Upper lobe of left lung (tissue), 4 donors: Measurements from ENCODE around the gene DMWD.

Experiments
- EP300 ChIP-seq, 4 donors: sonication (generic); formaldehyde crosslinking; IDR thresholded peaks; one replicate each; pipeline ENCODE4 v1.5.1; 2017; ENCODE audit warnings: antibody characterized with exemption in 4 of 4, control low read depth in 2 of 4
- POLR2A ChIP-seq, 4 donors: fragments of 450-650 bp; IDR thresholded peaks; one replicate each; pipeline ENCODE4 v1.5.1; 2016 to 2017; ENCODE audit warnings: antibody characterized with exemption in 4 of 4, mild to moderate bottlenecking in 2 of 4
- POLR2AphosphoS5 ChIP-seq, 2 donors: sonication (generic); formaldehyde crosslinking; IDR thresholded peaks; one replicate each; pipeline ENCODE4 v1.5.1; 2017; ENCODE audit warnings: antibody characterized with exemption in 2 of 2
- TF ChIP-seq, protein P1 (sequence below), 6 experiments: fragments of 450-650 bp in 4 of 6; fragments of 200-600 bp in 2 of 6; sonication (generic) in 2 of 6; IDR thresholded peaks; one replicate each; pipeline ENCODE4 v1.5.1; 2016 to 2019; ENCODE audit warnings: antibody characterized with exemption in 6 of 6

DNA sequence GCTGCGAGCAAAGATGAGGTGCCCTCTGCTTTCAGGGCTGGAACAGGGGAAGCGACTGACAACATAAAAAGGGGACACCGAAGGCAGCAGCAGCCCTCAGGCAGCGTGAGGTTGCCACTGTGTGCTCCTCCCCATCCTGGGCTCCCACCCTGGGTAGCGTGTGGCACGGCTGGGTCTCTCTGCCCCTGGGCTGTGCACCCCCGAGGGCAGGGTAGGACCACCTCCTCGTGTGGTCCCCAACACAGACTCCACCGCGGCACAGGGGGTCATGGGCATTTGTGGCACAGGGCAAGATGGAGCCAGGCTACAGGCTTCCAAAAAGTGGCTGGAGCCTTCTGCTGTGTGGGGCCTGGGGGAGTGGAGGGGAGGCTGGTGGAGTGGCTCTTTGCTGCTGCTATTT lies 28.9 kb upstream of the DMWD start:
- TF ChIP-seq, protein P1, sequence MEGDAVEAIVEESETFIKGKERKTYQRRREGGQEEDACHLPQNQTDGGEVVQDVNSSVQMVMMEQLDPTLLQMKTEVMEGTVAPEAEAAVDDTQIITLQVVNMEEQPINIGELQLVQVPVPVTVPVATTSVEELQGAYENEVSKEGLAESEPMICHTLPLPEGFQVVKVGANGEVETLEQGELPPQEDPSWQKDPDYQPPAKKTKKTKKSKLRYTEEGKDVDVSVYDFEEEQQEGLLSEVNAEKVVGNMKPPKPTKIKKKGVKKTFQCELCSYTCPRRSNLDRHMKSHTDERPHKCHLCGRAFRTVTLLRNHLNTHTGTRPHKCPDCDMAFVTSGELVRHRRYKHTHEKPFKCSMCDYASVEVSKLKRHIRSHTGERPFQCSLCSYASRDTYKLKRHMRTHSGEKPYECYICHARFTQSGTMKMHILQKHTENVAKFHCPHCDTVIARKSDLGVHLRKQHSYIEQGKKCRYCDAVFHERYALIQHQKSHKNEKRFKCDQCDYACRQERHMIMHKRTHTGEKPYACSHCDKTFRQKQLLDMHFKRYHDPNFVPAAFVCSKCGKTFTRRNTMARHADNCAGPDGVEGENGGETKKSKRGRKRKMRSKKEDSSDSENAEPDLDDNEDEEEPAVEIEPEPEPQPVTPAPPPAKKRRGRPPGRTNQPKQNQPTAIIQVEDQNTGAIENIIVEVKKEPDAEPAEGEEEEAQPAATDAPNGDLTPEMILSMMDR (IDR thresholded peaks at IDR 0.05), result no peak
- TF ChIP-seq POLR2A (IDR thresholded peaks at IDR 0.05) (no peak), POLR2AphosphoS5 (IDR thresholded peaks at IDR 0.05) (no peak), EP300 (IDR thresholded peaks at IDR 0.05) (no peak)
